SK-N-MC (cell line): ENCODE data around the gene SMC1B.
A peak's percentile ranks its signal among the peaks of the same experiment; 100 is the strongest.
"Not testable (repeated sequence)": the region's sequence is repeated elsewhere in the genome, so short reads cannot be mapped to it uniquely, and the experiment has no call there.

Experiments
- DNase-seq: peaks from one replicate; pipeline ENCODE4 v3.0.0-alpha.2; 2011; ENCODE audit warnings: low read depth, low spot score
- H3K27ac ChIP-seq: fragments of 200-600 bp; sonication (generic); 2 replicates; pipeline ENCODE4 v1.5.1; 2016; ENCODE audit warnings: mixed run types
- H3K36me3 ChIP-seq: fragments of 200-600 bp; sonication (generic); 2 replicates; pipeline ENCODE4 v1.6.1; 2017; ENCODE audit warnings: antibody characterized with exemption, low read length, mixed read lengths; ENCODE audit not compliant: insufficient read depth
- H3K4me3 ChIP-seq: fragments of 200-600 bp; sonication (generic); 2 replicates; pipeline ENCODE4 v1.5.1; 2016
- H3K9ac ChIP-seq: fragments of 200-600 bp; sonication (generic); 2 replicates; pipeline ENCODE4 v1.8.0; 2017; ENCODE audit warnings: mixed run types, mixed read lengths; ENCODE audit not compliant: insufficient read length
- H3K9me3 ChIP-seq: fragments of 200-600 bp; sonication (generic); 2 replicates; pipeline ENCODE4 v1.6.1; 2017; ENCODE audit warnings: low read depth, mild to moderate bottlenecking, antibody characterized with exemption, low read length, moderate library complexity, mixed read lengths
- EZH2 ChIP-seq: fragments of 200-600 bp; sonication (generic); IDR thresholded peaks from one replicate; pipeline ENCODE4 v1.6.1; 2017; ENCODE audit warnings: antibody characterized with exemption
- FOXP2 ChIP-seq: optimal IDR thresholded peaks from 2 replicates; pipeline ENCODE3; 2011; ENCODE audit warnings: mild to moderate bottlenecking, moderate library complexity; ENCODE audit not compliant: insufficient read depth; ENCODE audit errors: extremely low read length, control extremely low read depth
- POLR2AphosphoS5 ChIP-seq: IDR thresholded peaks from 2 replicates; pipeline ENCODE4 v1.6.1; 2012; ENCODE audit warnings: mild to moderate bottlenecking, low read depth, low read length, borderline replicate concordance

The SMC1B gene

DNA sequence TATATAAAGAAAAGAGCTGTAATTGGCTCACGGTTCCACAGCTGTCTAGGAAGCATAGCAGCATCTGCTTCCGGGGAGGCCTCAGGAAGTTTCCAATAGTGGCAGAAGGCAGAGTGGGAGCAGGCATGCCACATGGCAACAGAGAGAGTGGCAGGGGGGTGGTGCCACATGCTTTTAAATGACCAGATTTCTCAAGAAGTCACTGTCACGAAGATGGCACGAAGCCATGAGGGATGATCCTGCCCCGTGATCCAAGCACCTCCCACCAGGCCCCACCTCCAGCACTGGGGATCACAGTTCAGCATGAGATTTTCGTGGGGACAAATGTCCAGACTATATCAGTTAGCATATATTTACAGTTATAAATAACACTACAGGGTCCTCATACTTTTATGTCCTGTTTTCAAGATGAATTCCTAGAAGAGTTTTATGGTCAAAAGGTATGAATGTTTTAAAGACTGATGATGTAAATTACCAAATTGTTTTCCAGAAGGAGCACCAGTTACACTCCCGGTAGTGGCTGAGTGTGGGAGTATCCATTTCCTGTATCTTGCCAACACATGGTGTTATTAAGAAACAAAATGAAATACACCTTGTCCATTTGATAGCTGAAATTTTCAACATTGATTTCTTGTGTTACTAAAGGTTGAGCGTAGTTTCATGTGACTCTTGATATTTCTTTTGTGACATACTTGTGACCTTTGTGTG, 84.4 kb downstream of the SMC1B start:
- TF ChIP-seq POLR2AphosphoS5 (no peak), FOXP2 (no peak), EZH2 (no peak)
- H3K4me3 ChIP-seq: no peak overlapping the region
- no peaks in the 10 kb centered on the region for H3K9me3 ChIP-seq
- no peak overlapping the region for H3K9ac ChIP-seq
- DNase-seq: no peak
- peak overlapping the region; percentile 25; the same call in 1 of the 2 replicates for H3K27ac ChIP-seq
- peaks cover 14% of the 10 kb centered on the region for H3K36me3 ChIP-seq

DNA sequence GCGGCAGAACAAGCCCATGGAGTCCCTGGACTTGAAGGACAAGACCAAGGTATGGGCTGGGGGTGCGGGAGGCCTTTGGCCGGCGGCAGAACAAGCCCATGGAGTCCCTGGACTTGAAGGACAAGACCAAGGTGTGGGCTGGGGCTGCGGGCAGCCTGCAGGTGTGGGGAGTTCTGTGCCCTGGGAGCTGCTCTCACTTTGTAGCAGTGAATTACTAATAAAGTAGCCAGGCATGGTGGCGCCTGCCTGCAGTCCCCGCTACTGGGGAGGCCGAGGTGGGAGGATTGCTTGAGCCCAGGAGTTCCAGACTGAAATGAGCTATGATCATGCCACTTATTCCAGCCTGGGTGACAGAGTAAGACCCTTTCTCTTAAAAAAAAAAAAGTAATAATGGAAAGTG, 85.1 kb downstream of the SMC1B start:
- not testable (repeated sequence) for DNase-seq, H3K9ac ChIP-seq, H3K4me3 ChIP-seq, H3K9me3 ChIP-seq, H3K27ac ChIP-seq
- peaks cover 20% of the 10 kb centered on the region; the same call in 1 of the 2 replicates for H3K36me3 ChIP-seq

DNA sequence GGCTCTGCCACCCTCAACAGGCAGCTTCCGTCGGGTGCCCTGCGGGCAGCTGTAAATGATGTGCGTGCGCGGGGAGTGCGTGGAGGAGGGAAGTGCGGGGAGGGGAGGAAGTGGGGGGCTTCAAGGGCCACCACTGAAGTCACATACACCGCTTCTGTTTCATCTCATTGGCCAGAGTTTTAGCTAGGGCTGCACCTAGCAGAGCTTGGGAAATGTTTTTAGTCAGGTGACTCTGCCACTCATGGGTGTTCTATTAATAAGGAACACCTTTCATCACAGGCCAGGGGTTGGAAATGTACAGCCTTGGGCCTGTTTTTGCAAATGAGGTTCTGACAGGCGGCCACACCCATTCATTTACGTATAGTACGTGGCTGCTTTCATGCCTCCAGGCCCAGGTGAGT, 89.1 kb downstream of the SMC1B start:
- DNase-seq: no peak
- no peak overlapping the region for H3K9ac ChIP-seq
- no peak for TF ChIP-seq EZH2
- no peak for TF ChIP-seq POLR2AphosphoS5
- TF ChIP-seq FOXP2: no peak
- H3K27ac ChIP-seq: no peak overlapping the region
- no peak overlapping the region for H3K4me3 ChIP-seq
- peaks cover 28% of the 10 kb centered on the region; the same call in 1 of the 2 replicates for H3K36me3 ChIP-seq
- H3K9me3 ChIP-seq: no peaks in the 10 kb centered on the region

DNA sequence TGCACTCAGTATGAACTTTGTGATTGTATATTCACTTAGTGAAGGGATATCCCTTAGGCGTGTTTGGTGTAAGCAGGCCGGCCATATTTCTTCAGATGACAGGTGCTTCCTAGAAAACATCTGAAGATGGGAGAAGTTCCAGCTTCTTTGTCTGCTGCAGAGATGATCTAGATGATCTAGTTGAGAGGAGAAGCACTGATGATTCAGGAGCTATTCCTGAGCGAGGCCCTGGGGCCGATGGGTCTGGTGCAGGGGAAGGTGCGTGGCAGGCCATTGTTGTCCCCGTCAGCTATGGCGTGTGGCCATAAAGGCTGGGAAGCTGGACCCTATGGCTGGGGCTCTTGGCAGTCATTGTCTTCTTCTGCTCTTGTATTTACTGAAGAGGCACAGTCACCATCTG, 89.7 kb downstream of the SMC1B start:
- H3K27ac ChIP-seq: no peak overlapping the region
- H3K9ac ChIP-seq: no peak overlapping the region
- H3K4me3 ChIP-seq: no peak overlapping the region
- H3K9me3 ChIP-seq: no peaks in the 10 kb centered on the region
- no peak for DNase-seq
- no peak for TF ChIP-seq FOXP2
- no peak for TF ChIP-seq POLR2AphosphoS5
- no peak for TF ChIP-seq EZH2
- peaks cover 28% of the 10 kb centered on the region; the same call in 1 of the 2 replicates for H3K36me3 ChIP-seq

DNA sequence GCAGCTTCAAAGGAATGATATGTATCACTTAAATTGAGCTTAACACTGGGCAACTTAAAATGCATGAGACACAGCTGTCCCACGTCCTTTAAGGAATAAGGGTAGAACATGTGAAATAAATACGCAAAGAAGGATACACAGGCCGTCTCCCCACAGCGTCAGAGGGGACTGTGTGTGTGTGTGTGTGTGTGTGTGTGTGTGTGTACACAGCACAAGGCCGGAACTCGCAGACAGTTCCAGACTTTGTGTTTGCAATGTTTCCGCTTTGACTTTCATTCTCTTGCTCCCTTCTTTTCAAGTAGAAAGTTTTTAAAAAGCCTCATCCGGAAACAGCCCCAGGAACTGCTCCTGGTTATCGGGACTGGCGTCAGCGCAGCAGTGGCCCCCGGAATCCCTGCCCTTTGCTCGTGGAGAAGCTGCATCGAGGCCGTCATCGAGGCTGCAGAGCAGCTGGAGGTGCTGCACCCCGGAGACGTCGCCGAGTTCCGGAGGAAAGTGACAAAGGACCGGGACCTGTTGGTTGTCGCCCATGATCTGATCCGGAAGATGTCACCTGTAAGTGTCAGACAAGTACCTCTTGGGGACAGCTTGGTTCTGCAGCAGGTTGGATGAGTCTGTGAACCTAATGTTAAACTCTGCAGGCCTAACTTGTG, 90.4 kb downstream of the SMC1B start:
- H3K36me3 ChIP-seq: peaks cover 28% of the 10 kb centered on the region; the same call in 1 of the 2 replicates
- no peak overlapping the region for H3K27ac ChIP-seq
- no peak for DNase-seq
- no peak overlapping the region for H3K9ac ChIP-seq
- TF ChIP-seq POLR2AphosphoS5: no peak
- no peak for TF ChIP-seq FOXP2
- no peak for TF ChIP-seq EZH2
- no peak overlapping the region for H3K4me3 ChIP-seq
- H3K9me3 ChIP-seq: no peaks in the 10 kb centered on the region

DNA sequence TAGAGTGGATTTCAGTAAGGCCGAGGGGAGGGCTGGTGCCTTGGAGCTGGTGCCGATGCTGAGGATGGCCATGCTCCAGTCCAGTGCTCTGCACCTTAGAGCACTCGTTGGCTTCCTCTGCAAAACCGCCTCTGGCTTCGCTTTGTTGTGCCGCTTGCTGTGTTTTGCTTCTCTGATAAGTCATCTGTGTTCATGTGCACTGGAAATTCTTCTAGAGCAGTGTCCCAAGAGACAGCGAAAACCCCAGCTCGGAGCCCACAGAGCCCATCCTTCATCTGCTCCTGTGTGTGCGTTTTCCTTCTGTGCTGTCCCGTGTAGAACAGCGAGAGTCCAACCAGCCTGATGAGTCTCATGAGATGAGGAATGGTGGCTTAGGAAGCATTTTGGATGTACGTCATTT, 91.6 kb downstream of the SMC1B start:
- no peaks in the 10 kb centered on the region for H3K9me3 ChIP-seq
- H3K36me3 ChIP-seq: peaks cover 20% of the 10 kb centered on the region; the same call in 1 of the 2 replicates
- H3K4me3 ChIP-seq: no peak overlapping the region
- no peak for DNase-seq
- H3K9ac ChIP-seq: no peak overlapping the region
- H3K27ac ChIP-seq: no peak overlapping the region
- TF ChIP-seq FOXP2: no peak
- no peak for TF ChIP-seq POLR2AphosphoS5
- no peak for TF ChIP-seq EZH2

DNA sequence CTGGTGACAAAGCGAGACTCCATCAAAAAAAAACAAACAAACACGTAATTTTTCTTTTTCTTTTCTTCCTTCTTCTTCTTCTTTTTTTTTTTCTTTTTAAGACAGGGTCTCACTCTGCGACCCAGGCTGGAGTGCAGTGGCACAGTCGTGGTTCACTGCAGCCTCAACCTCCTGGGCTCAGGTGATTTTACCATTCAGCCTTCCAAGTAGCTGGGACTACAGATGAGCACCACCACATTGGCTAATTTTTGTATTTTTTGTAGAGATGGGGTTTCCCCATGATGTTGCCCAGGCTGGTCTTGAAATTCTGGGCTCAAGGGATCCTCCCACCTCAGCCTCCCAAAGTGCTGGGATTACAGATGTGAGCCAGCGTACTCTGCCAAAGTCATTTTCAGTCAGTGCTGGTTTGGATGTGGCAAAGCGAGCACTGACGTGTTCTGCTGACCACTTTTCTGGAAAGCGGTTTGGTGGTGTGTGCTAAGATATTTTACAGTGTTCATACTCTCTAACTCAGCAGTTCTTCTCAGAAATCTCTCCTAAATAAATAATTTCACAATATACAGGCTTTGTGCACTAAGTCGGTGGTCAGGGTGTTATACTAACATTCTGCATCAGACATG, 92.9 kb downstream of the SMC1B start:
- TF ChIP-seq EZH2 (no peak), POLR2AphosphoS5 (no peak), FOXP2 (no peak)
- no peak overlapping the region for H3K4me3 ChIP-seq
- DNase-seq: no peak
- no peaks in the 10 kb centered on the region for H3K9me3 ChIP-seq
- no peak overlapping the region for H3K9ac ChIP-seq
- peaks cover 20% of the 10 kb centered on the region; the same call in 1 of the 2 replicates for H3K36me3 ChIP-seq
- no peak overlapping the region for H3K27ac ChIP-seq

DNA sequence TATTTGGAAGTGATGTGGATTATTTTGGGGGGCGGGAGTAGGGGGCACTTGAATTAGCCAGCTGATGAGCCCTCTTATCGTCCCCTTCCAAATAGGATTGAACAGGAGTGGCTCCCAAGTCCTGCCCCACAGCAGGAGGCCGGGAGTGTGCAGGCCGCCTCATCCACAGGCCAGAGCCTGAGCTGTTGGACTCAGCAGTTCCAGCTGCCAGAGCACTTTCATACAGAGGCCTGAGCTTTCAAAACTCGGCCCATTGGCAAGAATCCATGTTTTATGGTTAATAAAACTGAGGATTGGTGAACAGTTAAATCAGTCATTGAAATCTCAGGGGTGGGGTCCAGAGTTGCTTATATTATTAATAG, 94.1 kb downstream of the SMC1B start:
- no peak for DNase-seq
- H3K36me3 ChIP-seq: peaks cover 19% of the 10 kb centered on the region; the same call in 1 of the 2 replicates
- no peak overlapping the region for H3K9ac ChIP-seq
- TF ChIP-seq FOXP2 (no peak), POLR2AphosphoS5 (no peak), EZH2 (no peak)
- no peak overlapping the region for H3K4me3 ChIP-seq
- no peak overlapping the region for H3K27ac ChIP-seq
- no peaks in the 10 kb centered on the region for H3K9me3 ChIP-seq
